Activated T-helper 17 cell treated with anti-CD3 and anti-CD28 coated beads, Interleukin-2, amount 50 U/mL, for 72 hours (primary cell): ENCODE data around the gene ZNF750. TPM values are rescaled to one million over a fixed set of nuclear protein-coding genes. Genes with fewer than 3 reads are reported as not detected.

ENCODE experiments used
- ATAC-seq: fragments of 150-1000 bp; cut with Tn5 transposase; replicated peaks from 2 replicates; pipeline ENCODE4 v1.10.0; 2021; ENCODE audit warnings: mild to moderate bottlenecking, moderate library complexity
- H3K27ac Mint-ChIP-seq: one replicate; pipeline ENCODE4 v1.8.0; 2022; ENCODE audit warnings: mixed read lengths
- H3K27me3 Mint-ChIP-seq: one replicate; pipeline ENCODE4 v1.8.0; 2022; ENCODE audit warnings: mixed read lengths
- H3K36me3 Mint-ChIP-seq: one replicate; pipeline ENCODE4 v1.8.0; 2022; ENCODE audit warnings: low read depth, mild to moderate bottlenecking, mixed read lengths
- H3K4me1 Mint-ChIP-seq: one replicate; pipeline ENCODE4 v1.8.0; 2022; ENCODE audit warnings: mixed read lengths
- H3K4me3 Mint-ChIP-seq: one replicate; pipeline ENCODE4 v1.8.0; 2022; ENCODE audit warnings: mild to moderate bottlenecking, mixed read lengths
- H3K9me3 Mint-ChIP-seq: one replicate; pipeline ENCODE4 v1.8.0; 2022; ENCODE audit warnings: mixed read lengths
- total RNA-seq, 2 donors: library from RNA; stranded (reverse); gene quantifications; one replicate each; pipeline ENCODE4 v1.2.3, GENCODE V29; 2022

Gene ZNF750
- total RNA-seq, 2 donors from 2014 or later, result not detected

GRCh38 chr17:82821554-82821953 is 18.3 kb downstream of the ZNF750 start:
- Mint-ChIP-seq H3K27ac (no peak overlapping the region), H3K4me1 (peaks cover 6% of the 10 kb centered on the region), H3K4me3 (no peak overlapping the region), H3K36me3 (peaks cover 51% of the 10 kb centered on the region), H3K27me3 (no peaks in the 10 kb centered on the region), H3K9me3 (peaks cover 5% of the 10 kb centered on the region)
- ATAC-seq, result no peak

DNA sequence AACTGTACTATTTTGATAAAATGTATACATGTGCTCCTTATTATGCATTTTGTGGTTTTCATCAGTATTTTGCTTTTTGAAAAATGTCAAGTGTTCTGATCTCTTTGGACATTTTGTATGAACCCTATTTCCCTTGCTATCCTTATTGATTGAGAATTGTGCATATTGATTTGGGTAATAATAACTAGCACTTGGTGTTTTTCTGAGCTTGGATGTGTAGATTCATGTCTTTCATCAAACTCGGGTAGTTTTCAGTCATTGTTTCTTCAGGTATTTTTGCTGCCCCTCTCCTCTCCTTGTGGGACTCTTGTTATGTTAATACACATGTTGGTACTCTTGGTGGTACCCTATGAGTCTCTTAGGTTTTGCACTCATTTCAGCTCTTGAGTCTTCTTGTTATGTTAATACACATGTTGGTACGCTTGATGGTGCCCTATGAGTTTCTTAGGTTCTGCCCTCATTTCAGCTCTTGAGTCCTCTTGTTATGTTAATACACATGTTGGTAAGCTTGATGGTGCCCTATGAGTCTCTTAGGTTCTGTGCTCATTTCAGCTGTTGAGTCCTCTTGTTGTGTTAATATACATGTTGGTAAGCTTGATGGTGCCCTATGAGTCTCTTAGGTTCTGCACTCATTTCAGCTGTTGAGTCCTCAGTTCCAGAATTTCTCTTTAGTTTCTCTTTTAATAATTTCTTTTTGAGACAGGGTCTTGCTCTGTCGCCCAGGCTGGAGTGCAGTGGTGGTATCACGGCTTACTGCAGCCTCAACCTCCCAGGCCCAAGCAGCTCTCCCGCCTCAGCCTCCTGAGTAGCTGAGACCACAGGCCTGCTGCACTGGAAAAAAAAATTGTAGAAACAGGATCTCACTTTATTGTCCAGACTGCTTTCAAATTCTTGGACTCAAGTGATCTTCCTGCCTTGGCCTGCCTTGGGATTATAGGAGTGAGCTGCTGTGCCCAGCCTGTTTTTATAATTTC is 19.3 kb downstream of the ZNF750 start:
- H3K4me3 Mint-ChIP-seq, result no peak overlapping the region
- ATAC-seq, result no peak
- peaks cover 5% of the 10 kb centered on the region for H3K9me3 Mint-ChIP-seq
- H3K27me3 Mint-ChIP-seq, result no peaks in the 10 kb centered on the region
- H3K4me1 Mint-ChIP-seq, result peaks cover 6% of the 10 kb centered on the region
- no peak overlapping the region for H3K27ac Mint-ChIP-seq
- H3K36me3 Mint-ChIP-seq, result peaks cover 61% of the 10 kb centered on the region

DNA sequence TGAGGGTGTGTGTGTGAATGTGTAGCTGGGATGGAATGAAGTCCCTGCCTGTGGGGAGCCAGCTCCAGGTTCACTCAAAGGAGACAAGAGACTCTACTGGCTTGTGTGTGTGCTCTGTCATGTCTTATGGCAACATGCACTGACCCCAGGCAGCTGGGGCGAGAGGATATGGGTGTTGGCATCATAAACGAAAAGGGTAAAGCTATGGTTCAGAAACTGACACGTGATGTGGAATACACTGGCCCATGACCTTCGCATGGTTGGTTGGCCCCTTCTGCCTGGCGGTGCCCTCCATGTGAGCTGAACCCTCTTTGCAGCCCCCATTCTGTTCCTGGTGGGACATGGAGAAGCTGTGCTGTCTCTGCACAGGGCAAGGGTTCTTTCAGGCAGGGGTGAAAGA is 21.9 kb downstream of the ZNF750 start:
- Mint-ChIP-seq H3K36me3 (peaks cover 77% of the 10 kb centered on the region), H3K4me1 (peaks cover 6% of the 10 kb centered on the region), H3K9me3 (peaks cover 5% of the 10 kb centered on the region), H3K4me3 (no peak overlapping the region), H3K27me3 (no peaks in the 10 kb centered on the region), H3K27ac (peak overlapping the region; percentile 52)
- no peak for ATAC-seq

GRCh38 chr17:82816358-82816757 is 23.5 kb downstream of the ZNF750 start:
- peaks cover 5% of the 10 kb centered on the region for H3K9me3 Mint-ChIP-seq

DNA sequence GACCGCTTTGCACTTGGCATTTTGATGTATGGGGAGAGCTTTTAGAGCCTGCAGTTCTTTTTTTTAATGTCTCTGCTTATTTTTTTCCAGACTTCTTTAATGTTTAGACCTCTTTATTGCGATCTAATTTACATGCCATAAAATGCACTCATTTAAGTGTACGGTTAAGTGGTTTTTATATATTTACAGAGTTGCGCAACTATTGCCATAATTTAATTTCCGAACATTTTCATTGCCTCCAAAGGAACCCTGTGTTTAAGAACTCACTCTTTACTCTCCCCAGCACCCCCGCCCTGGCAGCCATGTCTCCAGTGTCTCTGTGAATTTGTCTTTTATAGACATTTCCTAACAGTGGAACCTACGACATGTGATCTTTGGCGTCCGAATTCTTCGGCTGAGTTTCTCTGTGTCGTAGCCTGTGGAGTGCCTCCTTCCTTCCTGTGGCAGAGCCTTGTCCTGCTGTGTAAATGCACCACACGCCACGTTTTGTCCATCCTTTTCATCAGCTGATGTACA is 24.0 kb downstream of the ZNF750 start:
- Mint-ChIP-seq H3K36me3 (peaks cover 72% of the 10 kb centered on the region), H3K4me1 (peaks cover 6% of the 10 kb centered on the region), H3K27me3 (no peaks in the 10 kb centered on the region), H3K27ac (peak overlapping the region; percentile 36), H3K4me3 (no peak overlapping the region), H3K9me3 (peaks cover 5% of the 10 kb centered on the region)
- ATAC-seq, result no peak

More at GRCh38 chr17:82816358-82816757, 23.5 kb downstream of the ZNF750 start:
- H3K4me3 Mint-ChIP-seq, result no peak overlapping the region
- H3K27me3 Mint-ChIP-seq, result no peaks in the 10 kb centered on the region
- peaks cover 72% of the 10 kb centered on the region for H3K36me3 Mint-ChIP-seq
- ATAC-seq, result no peak
- H3K27ac Mint-ChIP-seq, result no peak overlapping the region
- H3K4me1 Mint-ChIP-seq, result peaks cover 6% of the 10 kb centered on the region

GRCh38 chr17:82815354-82815753 is 24.5 kb downstream of the ZNF750 start:
- peaks cover 67% of the 10 kb centered on the region for H3K36me3 Mint-ChIP-seq
- H3K4me3 Mint-ChIP-seq, result no peak overlapping the region
- H3K4me1 Mint-ChIP-seq, result peaks cover 2% of the 10 kb centered on the region
- peaks cover 2% of the 10 kb centered on the region for H3K9me3 Mint-ChIP-seq
- H3K27me3 Mint-ChIP-seq, result no peaks in the 10 kb centered on the region
- ATAC-seq, result no peak
- H3K27ac Mint-ChIP-seq, result peak overlapping the region; percentile 36

GRCh38 chr17:82814834-82815233 is 25.0 kb downstream of the ZNF750 start:
- Mint-ChIP-seq H3K27ac (peak overlapping the region; percentile 14), H3K4me3 (no peak overlapping the region), H3K9me3 (no peaks in the 10 kb centered on the region), H3K4me1 (no peaks in the 10 kb centered on the region), H3K36me3 (peaks cover 62% of the 10 kb centered on the region), H3K27me3 (no peaks in the 10 kb centered on the region)
- no peak for ATAC-seq

DNA sequence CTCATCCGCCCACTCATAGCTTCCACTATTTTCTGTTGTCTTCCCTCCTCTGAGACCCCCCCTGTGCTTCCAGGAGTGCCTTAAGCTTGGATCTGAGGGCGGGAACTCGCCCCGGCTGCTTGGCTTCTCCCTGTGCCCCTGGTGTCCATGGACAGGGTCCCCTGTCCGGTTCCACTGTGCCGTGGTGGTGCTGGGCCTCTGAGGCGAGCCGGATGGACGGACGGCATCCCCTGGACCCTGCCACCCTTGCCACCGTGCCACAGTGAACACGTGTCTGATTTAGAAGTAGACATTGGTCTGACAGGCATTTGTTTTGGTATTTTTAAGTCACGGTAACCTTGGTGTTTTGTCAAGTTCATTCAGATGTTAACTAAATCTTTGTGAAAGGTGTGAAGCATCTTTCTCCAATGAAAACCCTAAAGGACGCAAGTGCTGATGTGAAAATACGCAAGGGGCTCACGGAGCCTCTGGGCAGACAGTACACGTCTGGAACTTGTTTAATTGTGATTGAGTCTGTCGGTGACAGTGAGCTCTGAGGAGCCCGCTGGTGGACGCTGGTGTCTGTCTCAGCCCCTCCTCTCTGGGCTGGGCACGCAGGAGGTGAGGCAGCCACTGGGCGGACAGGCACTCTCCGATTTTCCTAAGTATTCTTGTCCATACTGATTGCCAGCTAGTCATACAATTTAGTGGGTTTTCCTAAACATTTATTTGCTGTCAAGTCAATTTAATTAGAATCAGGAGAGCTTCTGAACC is 26.3 kb downstream of the ZNF750 start:
- Mint-ChIP-seq H3K27ac (peak overlapping the region; percentile 14), H3K9me3 (no peaks in the 10 kb centered on the region)

DNA sequence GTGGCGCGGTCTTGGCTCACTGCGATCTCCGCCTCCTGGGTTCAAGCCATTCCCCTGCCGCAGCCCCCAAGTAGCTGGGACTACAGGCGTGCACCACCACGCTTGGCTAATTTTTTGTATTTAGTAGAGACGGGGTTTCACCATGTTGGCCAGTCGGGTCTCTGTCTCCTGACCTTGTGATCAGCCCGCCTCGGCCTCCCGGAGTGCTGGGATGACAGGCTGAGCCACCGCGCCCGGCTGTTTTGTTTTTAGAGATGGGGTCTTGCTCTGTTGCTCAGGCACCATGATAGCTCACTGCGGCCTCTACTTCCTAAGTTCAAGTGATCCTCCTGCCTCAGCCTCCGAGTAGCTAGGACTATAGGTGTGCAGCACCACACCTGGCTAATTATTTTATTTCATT is 27.2 kb downstream of the ZNF750 start:
- H3K27ac Mint-ChIP-seq, result peak overlapping the region; percentile 14
- ATAC-seq, result no peak
- no peaks in the 10 kb centered on the region for H3K27me3 Mint-ChIP-seq
- H3K9me3 Mint-ChIP-seq, result no peaks in the 10 kb centered on the region
- H3K4me3 Mint-ChIP-seq, result no peak overlapping the region
- H3K36me3 Mint-ChIP-seq, result peaks cover 48% of the 10 kb centered on the region
- no peaks in the 10 kb centered on the region for H3K4me1 Mint-ChIP-seq

More for the DNA sequence above, 26.3 kb downstream of the ZNF750 start:
- no peaks in the 10 kb centered on the region for H3K27me3 Mint-ChIP-seq
- ATAC-seq, result no peak
- peaks cover 51% of the 10 kb centered on the region for H3K36me3 Mint-ChIP-seq
- H3K4me1 Mint-ChIP-seq, result no peaks in the 10 kb centered on the region
- no peak overlapping the region for H3K4me3 Mint-ChIP-seq

- Mint-ChIP-seq H3K27ac (no peak overlapping the region), H3K27me3 (no peaks in the 10 kb centered on the region), H3K4me3 (no peak overlapping the region), H3K36me3 (peaks cover 46% of the 10 kb centered on the region), H3K9me3 (no peaks in the 10 kb centered on the region), H3K4me1 (no peaks in the 10 kb centered on the region)
- ATAC-seq, result no peak
These were observed 27.8 kb downstream of the ZNF750 start for GRCh38 chr17:82812058-82812457.

DNA sequence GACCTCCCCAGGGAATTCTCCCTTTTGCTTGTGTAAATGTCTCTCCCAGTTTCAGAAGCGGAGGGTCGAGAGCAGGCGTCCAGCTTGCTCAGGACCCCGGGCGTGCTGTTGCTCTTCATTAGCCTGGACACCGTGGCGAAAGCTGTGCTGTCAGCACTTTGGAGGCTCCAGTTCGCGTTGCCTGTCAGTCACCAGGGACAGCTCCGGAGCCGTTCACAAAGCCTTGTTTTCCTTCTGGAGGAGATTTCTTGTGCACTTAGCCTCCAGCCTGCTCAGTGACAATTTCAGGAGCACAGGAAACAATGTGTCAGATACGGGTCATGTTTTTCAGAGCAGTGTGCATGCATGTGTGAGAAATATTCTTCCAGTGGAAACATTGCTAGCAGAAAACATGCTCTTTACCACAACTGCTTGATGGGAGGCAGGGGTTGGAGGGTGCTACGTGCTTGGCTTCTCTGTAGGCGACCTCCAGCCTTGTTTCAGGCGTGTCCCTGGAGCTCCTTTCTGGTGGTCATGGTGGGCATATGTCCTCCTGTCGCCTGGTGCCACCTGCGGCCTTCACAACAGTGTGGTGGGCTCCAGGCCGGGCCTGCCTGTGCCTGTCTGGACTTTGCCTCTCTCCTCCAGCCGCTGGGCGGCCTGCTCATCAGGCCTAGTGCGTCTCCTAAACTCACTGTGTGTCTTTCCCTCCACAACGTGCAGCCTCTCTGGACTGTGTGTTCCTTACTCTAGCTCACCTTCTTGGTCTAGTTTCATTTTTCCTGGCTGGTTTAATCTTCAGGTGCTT is 29.0 kb downstream of the ZNF750 start:
- H3K36me3 Mint-ChIP-seq, result peaks cover 39% of the 10 kb centered on the region
- no peaks in the 10 kb centered on the region for H3K9me3 Mint-ChIP-seq
- H3K4me1 Mint-ChIP-seq, result no peaks in the 10 kb centered on the region
- H3K27me3 Mint-ChIP-seq, result no peaks in the 10 kb centered on the region
- no peak for ATAC-seq
- no peak overlapping the region for H3K27ac Mint-ChIP-seq
- no peak overlapping the region for H3K4me3 Mint-ChIP-seq

GRCh38 chr17:82808921-82809905 is 30.6 kb downstream of the ZNF750 start:
- no peaks in the 10 kb centered on the region for H3K27me3 Mint-ChIP-seq
- H3K27ac Mint-ChIP-seq, result peak overlapping the region; percentile 33
- H3K4me1 Mint-ChIP-seq, result no peaks in the 10 kb centered on the region
- H3K9me3 Mint-ChIP-seq, result no peaks in the 10 kb centered on the region
- H3K4me3 Mint-ChIP-seq, result no peak overlapping the region
- H3K36me3 Mint-ChIP-seq, result peaks cover 28% of the 10 kb centered on the region
- ATAC-seq, result no peak

DNA sequence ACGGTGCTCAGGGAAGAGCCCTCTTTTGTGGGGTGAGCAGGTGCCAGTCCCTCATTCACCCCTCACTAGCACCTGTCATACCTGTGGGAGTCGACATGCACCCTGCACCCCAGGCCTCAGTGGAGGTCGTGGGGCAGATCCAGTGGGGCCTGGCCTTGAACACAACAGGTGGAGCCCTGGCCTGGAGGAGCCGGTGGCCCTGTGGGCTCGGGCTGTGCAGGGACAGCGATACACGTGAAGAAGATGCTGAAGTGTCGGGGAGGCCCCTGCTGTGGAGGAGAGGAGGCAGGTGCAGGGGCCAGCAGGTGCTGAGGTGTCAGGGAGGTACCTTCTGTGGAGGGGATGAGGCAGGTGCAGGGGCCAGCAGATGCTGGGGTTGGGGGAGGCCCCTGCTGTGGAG is 31.8 kb downstream of the ZNF750 start:
- no peaks in the 10 kb centered on the region for H3K9me3 Mint-ChIP-seq
- H3K27ac Mint-ChIP-seq, result no peak overlapping the region
- no peaks in the 10 kb centered on the region for H3K4me1 Mint-ChIP-seq
- no peaks in the 10 kb centered on the region for H3K27me3 Mint-ChIP-seq
- no peak for ATAC-seq
- H3K36me3 Mint-ChIP-seq, result peaks cover 21% of the 10 kb centered on the region
- H3K4me3 Mint-ChIP-seq, result no peak overlapping the region
